Panc1 (cell line): ENCODE measurements around the gene TFDP2. TPM values are rescaled to one million over a fixed set of nuclear protein-coding genes. Genes with fewer than 3 reads are reported as not detected.

Experiments
- ATAC-seq: fragments of 200-7000 bp; cut with Tn5 transposase; 2 replicates; pipeline ENCODE4 v1.9.1; 2020; ENCODE audit warnings: mild to moderate bottlenecking, moderate library complexity
- BruUV-seq: library from RNA; stranded (reverse); fragments of 400-500 nt; replicated peaks from 2 replicates; lab custom pipeline; 2021; lab: Mats Ljungman, UMichigan
- CTCF ChIA-PET: fragments of 300-600 bp; sonication (Branson Sonifier 250); formaldehyde crosslinking; loops from one replicate; lab custom pipeline; 2022; ENCODE audit warnings: antibody characterized with exemption; lab: Charles Lee
- POLR2A ChIA-PET: fragments of 300-600 bp; sonication (Branson Sonifier 250); formaldehyde crosslinking; loops from one replicate; lab custom pipeline; 2022; ENCODE audit warnings: antibody characterized with exemption; lab: Charles Lee
- DNase-seq: peaks from one replicate; pipeline ENCODE4 v3.0.0-alpha.2; 2010; ENCODE audit warnings: low read depth, low spot score
- H3K27ac ChIP-seq: 2 replicates; pipeline ENCODE4 v1.5.1; 2011; ENCODE audit warnings: mild to moderate bottlenecking, low read length, inconsistent platforms
- H3K27me3 ChIP-seq: fragments of 200-500 bp; sonication (Bioruptor generic); 2 replicates; pipeline ENCODE4 v1.6.0; 2014; ENCODE audit warnings: low read length, inconsistent platforms; ENCODE audit not compliant: control insufficient read depth, insufficient read depth
- H3K36me3 ChIP-seq: fragments of 200-500 bp; sonication (Bioruptor generic); 2 replicates; pipeline ENCODE4 v1.5.1; 2014; ENCODE audit warnings: inconsistent platforms, mild to moderate bottlenecking, low read length, moderate library complexity; ENCODE audit not compliant: control insufficient read depth, insufficient read depth
- H3K4me1 ChIP-seq: 2 replicates; pipeline ENCODE4 v1.5.1; 2011; ENCODE audit warnings: inconsistent platforms, mild to moderate bottlenecking, low read length, moderate library complexity; ENCODE audit not compliant: control insufficient read depth, insufficient read depth
- H3K4me3 ChIP-seq, 2 experiments: 2 replicates each; pipeline ENCODE4 v1.5.1; 2011 to 2012; ENCODE audit warnings: low read depth in 2 of 2, low read length in 2 of 2, mild to moderate bottlenecking in 2 of 2, inconsistent platforms in 1 of 2, moderate library complexity in 1 of 2
- H3K9me3 ChIP-seq: fragments of 200-500 bp; sonication (Bioruptor generic); 2 replicates; pipeline ENCODE4 v1.5.1; 2014; ENCODE audit warnings: low read depth, mild to moderate bottlenecking, inconsistent platforms, low read length, moderate library complexity; ENCODE audit not compliant: control insufficient read depth, insufficient read depth
- POLR2AphosphoS5 ChIP-seq: IDR thresholded peaks from 2 replicates; pipeline ENCODE4 v1.6.1; 2012; ENCODE audit warnings: mild to moderate bottlenecking, low read depth, low read length, moderate library complexity
- SIN3A ChIP-seq: IDR thresholded peaks from 2 replicates; pipeline ENCODE4 v1.6.1; 2012; ENCODE audit warnings: low read depth, mild to moderate bottlenecking, low read length, moderate library complexity, borderline replicate concordance; ENCODE audit not compliant: insufficient read depth
- TCF7L2 ChIP-seq: IDR thresholded peaks from 2 replicates; pipeline ENCODE4 v1.6.1; 2011; ENCODE audit warnings: mild to moderate bottlenecking, low read depth, low read length, inconsistent platforms
- in situ Hi-C: cut with HindIII; loops from 2 replicates; pipeline ENCODE4 v1.10.0; 2016; ENCODE audit warnings: low sequenced_read_pairs, low pct_unique_long_range_greater_than_20kb
- intact Hi-C: fragments of 100-400 bp; cut with micrococcal nuclease; formaldehyde crosslinking; loops from one replicate; pipeline ENCODE4 v1.10.0; 2022; ENCODE audit not compliant: unreplicated experiment
- total RNA-seq: library from RNA; stranded (reverse); gene quantifications from one replicate; pipeline ENCODE4 v1.2.1, GENCODE V29; 2021; ENCODE audit not compliant: unreplicated experiment
- TF ChIP-seq, protein P1 (sequence below): fragments of 450-650 bp; IDR thresholded peaks from 2 replicates; pipeline ENCODE4 v1.5.1; 2017; ENCODE audit warnings: mild to moderate bottlenecking
- TF ChIP-seq, protein P2 (sequence below), 2 experiments: IDR thresholded peaks; 2 replicates each; pipeline ENCODE4 v1.6.1; 2011 to 2012; ENCODE audit warnings: low read depth in 2 of 2, control low read depth in 1 of 2, low read length in 1 of 2, mild to moderate bottlenecking in 1 of 2, moderate library complexity in 1 of 2; ENCODE audit not compliant: insufficient read depth in 1 of 2

The TFDP2 gene
- total RNA-seq, 1 experiment from 2014 or later, result 66.3 TPM

DNA sequence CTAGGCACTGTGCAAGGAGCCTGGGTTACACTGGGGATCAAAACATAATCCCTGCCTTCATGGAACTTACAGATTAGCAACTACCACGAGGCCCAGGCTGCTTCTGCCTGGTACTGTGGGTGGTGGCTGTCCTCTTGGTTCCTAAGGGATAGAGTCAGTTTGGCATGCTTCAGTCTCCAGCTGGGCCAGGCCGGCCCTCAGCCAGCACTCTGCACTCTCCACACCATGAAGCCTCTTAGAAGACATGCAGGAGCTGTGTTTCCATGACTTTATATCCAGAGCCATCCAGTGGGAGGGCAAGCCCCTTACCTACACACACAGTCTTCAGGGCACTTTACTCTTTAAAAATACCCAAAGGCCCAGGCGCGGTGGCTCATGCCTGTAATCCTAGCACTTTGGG is 218.5 kb downstream of the TFDP2 start:
- Histone ChIP-seq H3K27me3 (no peaks in the 10 kb centered on the region), H3K4me1 (peaks cover 4% of the 10 kb centered on the region; the same call in 1 of the 2 replicates), H3K9me3 (no peaks in the 10 kb centered on the region), H3K4me3 (no peak overlapping the region), H3K27ac (no peak overlapping the region), H3K36me3 (no peaks in the 10 kb centered on the region)
- peak; percentile 25; the same call in 1 of the 2 replicates for ATAC-seq
- BruUV-seq, result no TSS peak
- ChIA-PET POLR2A (no interaction called here), CTCF (no interaction called here)
- TF ChIP-seq, protein P1, sequence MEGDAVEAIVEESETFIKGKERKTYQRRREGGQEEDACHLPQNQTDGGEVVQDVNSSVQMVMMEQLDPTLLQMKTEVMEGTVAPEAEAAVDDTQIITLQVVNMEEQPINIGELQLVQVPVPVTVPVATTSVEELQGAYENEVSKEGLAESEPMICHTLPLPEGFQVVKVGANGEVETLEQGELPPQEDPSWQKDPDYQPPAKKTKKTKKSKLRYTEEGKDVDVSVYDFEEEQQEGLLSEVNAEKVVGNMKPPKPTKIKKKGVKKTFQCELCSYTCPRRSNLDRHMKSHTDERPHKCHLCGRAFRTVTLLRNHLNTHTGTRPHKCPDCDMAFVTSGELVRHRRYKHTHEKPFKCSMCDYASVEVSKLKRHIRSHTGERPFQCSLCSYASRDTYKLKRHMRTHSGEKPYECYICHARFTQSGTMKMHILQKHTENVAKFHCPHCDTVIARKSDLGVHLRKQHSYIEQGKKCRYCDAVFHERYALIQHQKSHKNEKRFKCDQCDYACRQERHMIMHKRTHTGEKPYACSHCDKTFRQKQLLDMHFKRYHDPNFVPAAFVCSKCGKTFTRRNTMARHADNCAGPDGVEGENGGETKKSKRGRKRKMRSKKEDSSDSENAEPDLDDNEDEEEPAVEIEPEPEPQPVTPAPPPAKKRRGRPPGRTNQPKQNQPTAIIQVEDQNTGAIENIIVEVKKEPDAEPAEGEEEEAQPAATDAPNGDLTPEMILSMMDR, result no peak
- no peak for TF ChIP-seq POLR2AphosphoS5
- no peak for TF ChIP-seq TCF7L2
- TF ChIP-seq, protein P2, sequence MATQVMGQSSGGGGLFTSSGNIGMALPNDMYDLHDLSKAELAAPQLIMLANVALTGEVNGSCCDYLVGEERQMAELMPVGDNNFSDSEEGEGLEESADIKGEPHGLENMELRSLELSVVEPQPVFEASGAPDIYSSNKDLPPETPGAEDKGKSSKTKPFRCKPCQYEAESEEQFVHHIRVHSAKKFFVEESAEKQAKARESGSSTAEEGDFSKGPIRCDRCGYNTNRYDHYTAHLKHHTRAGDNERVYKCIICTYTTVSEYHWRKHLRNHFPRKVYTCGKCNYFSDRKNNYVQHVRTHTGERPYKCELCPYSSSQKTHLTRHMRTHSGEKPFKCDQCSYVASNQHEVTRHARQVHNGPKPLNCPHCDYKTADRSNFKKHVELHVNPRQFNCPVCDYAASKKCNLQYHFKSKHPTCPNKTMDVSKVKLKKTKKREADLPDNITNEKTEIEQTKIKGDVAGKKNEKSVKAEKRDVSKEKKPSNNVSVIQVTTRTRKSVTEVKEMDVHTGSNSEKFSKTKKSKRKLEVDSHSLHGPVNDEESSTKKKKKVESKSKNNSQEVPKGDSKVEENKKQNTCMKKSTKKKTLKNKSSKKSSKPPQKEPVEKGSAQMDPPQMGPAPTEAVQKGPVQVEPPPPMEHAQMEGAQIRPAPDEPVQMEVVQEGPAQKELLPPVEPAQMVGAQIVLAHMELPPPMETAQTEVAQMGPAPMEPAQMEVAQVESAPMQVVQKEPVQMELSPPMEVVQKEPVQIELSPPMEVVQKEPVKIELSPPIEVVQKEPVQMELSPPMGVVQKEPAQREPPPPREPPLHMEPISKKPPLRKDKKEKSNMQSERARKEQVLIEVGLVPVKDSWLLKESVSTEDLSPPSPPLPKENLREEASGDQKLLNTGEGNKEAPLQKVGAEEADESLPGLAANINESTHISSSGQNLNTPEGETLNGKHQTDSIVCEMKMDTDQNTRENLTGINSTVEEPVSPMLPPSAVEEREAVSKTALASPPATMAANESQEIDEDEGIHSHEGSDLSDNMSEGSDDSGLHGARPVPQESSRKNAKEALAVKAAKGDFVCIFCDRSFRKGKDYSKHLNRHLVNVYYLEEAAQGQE (IDR thresholded peaks at IDR 0.05; ENCODE audit: insufficient read depth in 1 of 2, low read depth in 2 of 2, low read length in 1 of 2), result no peak
- no peak for TF ChIP-seq SIN3A
- no peak for DNase-seq
- intact Hi-C loops (no loop called here), in situ Hi-C loops (no loop called here)

- CTCF ChIA-PET, result interaction anchor here (0.7 kb wide), 1 partner anchor 116 kb away, joined by 3 read pairs; no protein-coding TSS in a partner anchor
- H3K36me3 ChIP-seq, result no peaks in the 10 kb centered on the region
Measured at GRCh38 chr3:141929341-141929995, 219.9 kb downstream of the TFDP2 start.

More at GRCh38 chr3:141929341-141929995, 219.9 kb downstream of the TFDP2 start:
- DNase-seq, result no peak
- POLR2A ChIA-PET, result no interaction called here
- peak; percentile 15; the same call in 1 of the 2 replicates for ATAC-seq
- H3K27ac ChIP-seq, result no peak overlapping the region
- peaks cover 4% of the 10 kb centered on the region; the same call in 1 of the 2 replicates for H3K4me1 ChIP-seq
- TF ChIP-seq POLR2AphosphoS5 (no peak), SIN3A (no peak), TCF7L2 (no peak)
- TF ChIP-seq, protein P1, result no peak
- TF ChIP-seq, protein P2 (IDR thresholded peaks at IDR 0.05; ENCODE audit: insufficient read depth in 1 of 2, low read depth in 2 of 2, low read length in 1 of 2), result no peak
- H3K27me3 ChIP-seq, result no peaks in the 10 kb centered on the region
- no TSS peak for BruUV-seq
- intact Hi-C loops (no loop called here), in situ Hi-C loops (no loop called here)
- no peaks in the 10 kb centered on the region for H3K9me3 ChIP-seq
- no peak overlapping the region for H3K4me3 ChIP-seq
